KOPT-K1 (cell line): ENCODE results near the gene THRAP3.
"Not testable (repeated sequence)": the region's sequence is repeated elsewhere in the genome, so short reads cannot be mapped to it uniquely, and the experiment has no call there.

ENCODE experiments used
- H3K27ac ChIP-seq: fragments of 200-600 bp; sonication (generic); 2 replicates; pipeline ENCODE4 v1.5.1; 2016; ENCODE audit warnings: antibody characterized with exemption, mild to moderate bottlenecking, low read depth, low read length; ENCODE audit not compliant: poor library complexity, severe bottlenecking
- H3K36me3 ChIP-seq: fragments of 200-600 bp; sonication (generic); 2 replicates; pipeline ENCODE4 v1.5.1; 2017; ENCODE audit warnings: antibody characterized with exemption, mild to moderate bottlenecking, low read length, moderate library complexity; ENCODE audit not compliant: insufficient read depth
- H3K9me3 ChIP-seq: fragments of 200-600 bp; sonication (generic); 2 replicates; pipeline ENCODE4 v1.5.1; 2017; ENCODE audit warnings: antibody characterized with exemption, low read length, mild to moderate bottlenecking; ENCODE audit not compliant: insufficient read depth, poor library complexity, severe bottlenecking

Gene THRAP3

DNA sequence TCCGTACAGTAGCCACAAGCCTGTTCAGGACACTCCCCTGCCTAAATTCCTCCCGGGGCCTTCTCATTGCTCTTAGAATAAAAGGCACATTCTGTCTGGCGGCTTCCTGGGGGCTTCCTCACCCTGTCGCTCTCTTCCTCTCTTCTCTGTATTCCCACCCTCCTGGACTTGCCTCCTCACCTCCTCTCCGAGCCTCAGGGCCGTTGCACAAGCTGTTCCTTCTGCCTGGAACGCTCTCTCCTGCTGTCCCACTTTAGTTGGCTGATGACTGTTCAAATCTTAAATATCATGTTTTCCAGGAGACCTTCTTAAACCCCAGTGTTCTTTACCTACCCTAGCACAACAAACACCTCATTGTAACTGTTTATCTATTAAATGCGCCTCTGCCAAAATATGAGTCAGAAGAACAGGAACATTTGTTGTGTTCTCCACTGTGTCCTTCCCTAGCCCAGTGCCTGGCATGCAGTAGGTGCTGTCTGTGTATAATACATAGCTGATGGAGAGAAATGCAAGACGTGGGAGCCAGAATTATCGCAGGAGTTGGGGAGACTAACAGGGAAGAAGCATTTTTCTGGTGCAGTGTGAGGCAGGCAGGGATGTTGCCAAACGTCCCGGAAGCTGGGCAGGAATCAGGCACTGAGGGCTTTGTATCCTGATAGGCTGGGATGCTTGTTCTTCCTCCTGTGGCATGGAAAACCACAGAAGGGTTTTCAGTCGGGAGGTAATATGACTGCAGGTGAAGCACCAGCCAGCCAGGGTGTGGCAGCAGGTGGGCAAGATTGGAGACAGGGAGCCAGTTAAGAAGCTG, 24.1 kb upstream of the THRAP3 start:
- H3K27ac ChIP-seq = no peak overlapping the region
- no peaks in the 10 kb centered on the region for H3K36me3 ChIP-seq
- no peaks in the 10 kb centered on the region for H3K9me3 ChIP-seq

GRCh38 chr1:36203027-36203553, 21.2 kb upstream of the THRAP3 start:
- Histone ChIP-seq H3K36me3 (no peaks in the 10 kb centered on the region), H3K27ac (no peak overlapping the region), H3K9me3 (no peaks in the 10 kb centered on the region)

GRCh38 chr1:36203554-36204346, 20.5 kb upstream of the THRAP3 start:
- Histone ChIP-seq H3K27ac (no peak overlapping the region), H3K36me3 (no peaks in the 10 kb centered on the region), H3K9me3 (no peaks in the 10 kb centered on the region)

GRCh38 chr1:36204347-36204909, 19.8 kb upstream of the THRAP3 start:
- Histone ChIP-seq H3K9me3 (no peaks in the 10 kb centered on the region), H3K27ac (no peak overlapping the region), H3K36me3 (no peaks in the 10 kb centered on the region)

GRCh38 chr1:36206323-36206858, 17.9 kb upstream of the THRAP3 start:
- no peak overlapping the region for H3K27ac ChIP-seq
- H3K36me3 ChIP-seq = no peaks in the 10 kb centered on the region

GRCh38 chr1:36207339-36207738, 16.9 kb upstream of the THRAP3 start:
- H3K27ac ChIP-seq = peak overlapping the region; percentile 12
- H3K36me3 ChIP-seq = no peaks in the 10 kb centered on the region
- no peaks in the 10 kb centered on the region for H3K9me3 ChIP-seq

More at GRCh38 chr1:36206323-36206858, 17.9 kb upstream of the THRAP3 start:
- H3K9me3 ChIP-seq = no peaks in the 10 kb centered on the region

GRCh38 chr1:36208978-36209703, 15.1 kb upstream of the THRAP3 start:
- H3K36me3 ChIP-seq = no peaks in the 10 kb centered on the region
- no peak overlapping the region for H3K27ac ChIP-seq
- H3K9me3 ChIP-seq = no peaks in the 10 kb centered on the region

GRCh38 chr1:36211307-36211706, 12.9 kb upstream of the THRAP3 start:
- H3K27ac ChIP-seq = no peak overlapping the region
- no peaks in the 10 kb centered on the region for H3K36me3 ChIP-seq
- no peaks in the 10 kb centered on the region for H3K9me3 ChIP-seq

DNA sequence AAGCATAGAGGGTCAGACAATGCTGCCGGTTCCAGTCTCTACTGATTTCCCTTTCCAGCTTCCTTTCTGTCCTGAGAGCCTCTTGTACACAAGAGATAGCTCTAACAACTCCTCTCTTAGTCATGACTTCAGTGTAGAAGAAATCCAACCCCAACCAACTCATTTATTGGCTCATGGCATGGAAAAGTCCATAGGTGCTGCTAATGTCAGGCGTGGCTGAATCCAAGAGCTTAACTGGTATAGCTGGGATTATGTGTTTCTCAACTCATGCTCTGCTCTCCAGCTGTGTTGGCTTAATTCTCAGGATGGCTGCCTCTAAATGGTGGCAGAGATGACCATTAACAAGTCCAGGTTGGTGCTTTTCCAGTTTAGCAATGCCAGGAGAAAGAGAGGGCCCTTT, 12.4 kb upstream of the THRAP3 start:
- no peaks in the 10 kb centered on the region for H3K36me3 ChIP-seq
- no peaks in the 10 kb centered on the region for H3K9me3 ChIP-seq

GRCh38 chr1:36212782-36213181, 11.5 kb upstream of the THRAP3 start:
- no peak overlapping the region for H3K27ac ChIP-seq
- no peaks in the 10 kb centered on the region for H3K9me3 ChIP-seq

More for the DNA sequence above, 12.4 kb upstream of the THRAP3 start:
- no peak overlapping the region for H3K27ac ChIP-seq

GRCh38 chr1:36217670-36218069, 6.6 kb upstream of the THRAP3 start:
- H3K36me3 ChIP-seq = no peaks in the 10 kb centered on the region
- H3K27ac ChIP-seq = no peak overlapping the region
- no peaks in the 10 kb centered on the region for H3K9me3 ChIP-seq

More at GRCh38 chr1:36212782-36213181, 11.5 kb upstream of the THRAP3 start:
- no peaks in the 10 kb centered on the region for H3K36me3 ChIP-seq

- H3K9me3 ChIP-seq, H3K36me3 ChIP-seq, H3K27ac ChIP-seq: not testable (repeated sequence)
Observed at GRCh38 chr1:36221901-36222300, 2.3 kb upstream of the THRAP3 start.

DNA sequence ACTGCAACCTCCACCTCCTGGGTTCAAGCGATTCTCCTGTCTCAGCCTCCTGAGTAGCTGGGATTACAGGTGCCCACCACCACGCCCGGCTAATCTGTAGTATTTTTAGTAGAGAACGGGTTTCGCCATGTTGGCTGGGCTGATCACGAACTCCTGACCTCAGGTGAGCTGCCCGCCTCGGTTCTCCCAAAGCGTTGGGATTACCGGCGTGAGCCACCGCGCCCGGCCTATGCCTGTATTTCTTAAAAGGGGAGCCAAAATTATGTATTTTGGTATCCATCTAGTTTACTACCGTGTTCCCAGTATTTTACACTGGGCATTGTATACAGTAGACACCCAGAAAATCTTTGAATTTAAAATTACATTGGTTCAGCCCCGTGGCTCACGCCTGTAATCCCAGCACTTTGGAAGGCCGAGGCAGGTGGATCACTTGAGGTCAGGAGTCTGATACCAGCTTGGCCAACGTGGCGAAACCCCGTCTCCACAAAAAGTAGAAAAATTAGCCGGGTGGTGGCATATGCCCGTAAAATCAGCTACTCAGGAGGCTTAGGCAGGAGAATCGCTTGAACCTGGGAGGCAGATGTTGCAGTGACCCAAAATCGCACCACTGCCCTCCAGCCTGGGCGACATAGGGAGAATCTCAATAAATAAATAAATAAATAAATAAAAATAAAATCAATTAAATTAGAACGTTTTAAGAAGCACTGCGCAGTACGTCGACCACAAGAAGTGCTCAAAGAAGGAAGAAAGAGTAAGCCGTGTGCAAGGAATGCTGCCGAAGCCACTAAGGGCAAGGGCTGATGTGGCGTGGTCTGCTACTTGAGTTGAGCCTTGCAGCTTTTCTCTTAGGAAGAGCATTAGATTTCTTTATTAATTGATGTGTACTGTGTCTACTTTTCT, 1.5 kb upstream of the THRAP3 start:
- Histone ChIP-seq H3K27ac (peak overlapping the region; percentile 96), H3K36me3 (peaks cover 13% of the 10 kb centered on the region), H3K9me3 (no peaks in the 10 kb centered on the region)
